Liver (tissue), 9 donors: ENCODE results near the gene GK. TPM values are rescaled to one million over a fixed set of nuclear protein-coding genes. Genes with fewer than 3 reads are reported as not detected.
A peak's percentile ranks its signal among the peaks of the same experiment; 100 is the strongest.
"Not testable (repeated sequence)": the region's sequence is repeated elsewhere in the genome, so short reads cannot be mapped to it uniquely, and the experiment has no call there.

Source experiments
- DNase-seq: peaks from one replicate; pipeline ENCODE4 v3.0.0-alpha.2; 2017; ENCODE audit warnings: low spot score
- H3K27ac ChIP-seq, 2 donors: one replicate each; pipeline ENCODE4 v1.7.0; 2013; ENCODE audit warnings: inconsistent platforms in 2 of 2, low read length in 2 of 2, control low read depth in 1 of 2, low read depth in 1 of 2, mild to moderate bottlenecking in 1 of 2
- H3K27me3 ChIP-seq, 4 donors: one replicate each; pipeline versions ENCODE4 v1.6.1 to v1.7.0; 2013; ENCODE audit warnings: low read length in 3 of 4, inconsistent platforms in 1 of 4, mild to moderate bottlenecking in 1 of 4, moderate library complexity in 1 of 4; ENCODE audit not compliant: control insufficient read depth in 4 of 4, insufficient read depth in 4 of 4
- H3K36me3 ChIP-seq, 4 donors: one replicate each; pipeline versions ENCODE4 v1.6.1 to v1.7.0; 2013; ENCODE audit warnings: low read length in 3 of 4, mild to moderate bottlenecking in 3 of 4, low read depth in 1 of 4, moderate library complexity in 1 of 4; ENCODE audit not compliant: control insufficient read depth in 4 of 4, insufficient read depth in 3 of 4
- H3K4me1 ChIP-seq, 4 donors: one replicate each; pipeline versions ENCODE4 v1.6.1 to v1.7.0; 2013; ENCODE audit warnings: low read length in 3 of 4, mild to moderate bottlenecking in 3 of 4, moderate library complexity in 1 of 4; ENCODE audit not compliant: control insufficient read depth in 4 of 4, insufficient read depth in 4 of 4
- H3K4me3 ChIP-seq, 3 donors: one replicate each; pipeline versions ENCODE4 v1.6.1 to v1.7.0; 2013; ENCODE audit warnings: low read length in 3 of 3, control low read depth in 1 of 3, low read depth in 1 of 3, mild to moderate bottlenecking in 1 of 3
- H3K9ac ChIP-seq, 2 donors: one replicate each; pipeline ENCODE4 v1.7.0; 2013; ENCODE audit warnings: low read length in 2 of 2, mild to moderate bottlenecking in 2 of 2, moderate library complexity in 2 of 2, control low read depth in 1 of 2, low read depth in 1 of 2
- H3K9me3 ChIP-seq, 4 donors: one replicate each; pipeline versions ENCODE4 v1.6.1 to v1.7.0; 2013; ENCODE audit warnings: low read length in 3 of 4; ENCODE audit not compliant: control insufficient read depth in 4 of 4
- EGR1 ChIP-seq, 2 donors: IDR thresholded peaks; 2 replicates each; pipeline ENCODE4 v1.6.1; 2016 to 2018; ENCODE audit warnings: antibody characterized with exemption in 2 of 2, low read depth in 2 of 2
- JUND ChIP-seq, 2 donors: IDR thresholded peaks; 2 replicates each; pipeline ENCODE4 v1.6.1; 2016; ENCODE audit warnings: antibody characterized with exemption in 2 of 2
- RAD21 ChIP-seq, 2 donors: IDR thresholded peaks; 2 replicates each; pipeline ENCODE4 v1.6.1; 2016; ENCODE audit warnings: antibody characterized with exemption in 2 of 2, mild to moderate bottlenecking in 2 of 2
- SP1 ChIP-seq: IDR thresholded peaks from 2 replicates; pipeline ENCODE4 v1.6.1; 2018; ENCODE audit warnings: antibody characterized with exemption, mild to moderate bottlenecking
- YY1 ChIP-seq: IDR thresholded peaks from 2 replicates; pipeline ENCODE4 v1.6.1; 2016; ENCODE audit warnings: antibody characterized with exemption, mild to moderate bottlenecking
- WGBS: extraction: QIAGEN DNeasy Blood & Tissue Kit; methylation state at CpG from one replicate; pipeline ENCODE4 v1.1.7; 2013; 5-methylcytosine and 5-hydroxymethylcytosine counted together
- polyA plus RNA-seq, 2 donors: library from polyadenylated mRNA; stranded (reverse) in 1 of 2; unstranded in 1 of 2; fragments of 200-250 nt in 1 of 2; fragments of >200 nt in 1 of 2; fragmentation: Nextera tagmentation in 1 of 2; extraction: Ambion mirVana in 1 of 2; gene quantifications; one replicate each; pipeline versions ENCODE4 v1.2.1 to v1.2.3, GENCODE V29; 2013 to 2015
- total RNA-seq, 2 donors: library from RNA; depleted of rRNA; stranded (reverse); fragments of >200 nt; gene quantifications; one replicate each; pipeline ENCODE4 v1.2.3, GENCODE V29; 2014
- TF ChIP-seq, protein P1 (sequence below): IDR thresholded peaks from 2 replicates; pipeline ENCODE4 v1.6.1; 2016; ENCODE audit warnings: antibody characterized with exemption
- TF ChIP-seq, protein P2 (sequence below): fragments of 150-350 bp; IDR thresholded peaks from 2 replicates; pipeline ENCODE4 v1.5.1; 2017; ENCODE audit warnings: improper control_type of control experiment, low read depth, low read length; ENCODE audit not compliant: missing input control
- TF ChIP-seq, protein P3 (sequence below): IDR thresholded peaks from 2 replicates; pipeline ENCODE4 v1.6.1; 2016; ENCODE audit warnings: antibody characterized with exemption
- donor health status: healthy.
- donor health status: healthy.
- donor health status: healthy.
- donor health status: healthy.
- donor health status: healthy.

GK gene
- total and polyA plus RNA-seq, 4 donors: 27.9 to 145 (median 44.0) TPM

DNA sequence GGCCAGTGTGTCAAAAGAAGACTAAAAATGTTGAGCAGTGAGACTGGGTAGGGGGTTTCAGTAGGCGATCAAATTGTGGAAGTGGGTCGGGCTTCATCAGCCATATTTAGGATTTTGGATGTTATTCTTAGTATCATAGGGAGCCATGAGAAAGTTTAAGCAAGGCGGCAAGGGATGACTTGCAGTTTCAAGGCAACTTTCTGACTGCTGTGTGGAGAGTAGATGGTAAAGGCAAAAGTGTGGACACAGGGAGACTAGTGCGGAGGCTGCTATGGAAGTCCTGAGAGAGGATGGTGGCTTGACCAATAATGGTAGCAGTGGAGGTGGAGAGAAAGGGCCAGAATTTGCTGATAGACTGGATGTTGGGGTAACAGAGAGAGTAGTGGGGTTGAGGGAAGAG lies 15.4 kb downstream of the GK start:
- Histone ChIP-seq H3K27me3 (no peaks in the 10 kb centered on the region), H3K9ac (no peak overlapping the region), H3K36me3 (peaks cover 3 to 23% (median 4%) of the 10 kb centered on the region in 4 donors), H3K27ac (no peak overlapping the region), H3K9me3 (no peaks in the 10 kb centered on the region), H3K4me1 (no peaks in the 10 kb centered on the region), H3K4me3 (no peak overlapping the region)
- DNase-seq: no peak
- TF ChIP-seq RAD21 (IDR thresholded peaks at IDR 0.05): no peak
- TF ChIP-seq SP1: no peak
- TF ChIP-seq, protein P1, sequence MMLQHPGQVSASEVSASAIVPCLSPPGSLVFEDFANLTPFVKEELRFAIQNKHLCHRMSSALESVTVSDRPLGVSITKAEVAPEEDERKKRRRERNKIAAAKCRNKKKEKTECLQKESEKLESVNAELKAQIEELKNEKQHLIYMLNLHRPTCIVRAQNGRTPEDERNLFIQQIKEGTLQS: no peak
- no peak for TF ChIP-seq JUND (IDR thresholded peaks at IDR 0.05)
- TF ChIP-seq YY1: no peak
- TF ChIP-seq EGR1 (IDR thresholded peaks at IDR 0.05; ENCODE audit: low read depth in 2 of 2): no peak
- 99% methylated on average over 4 of the region's 4 CpGs for WGBS

DNA sequence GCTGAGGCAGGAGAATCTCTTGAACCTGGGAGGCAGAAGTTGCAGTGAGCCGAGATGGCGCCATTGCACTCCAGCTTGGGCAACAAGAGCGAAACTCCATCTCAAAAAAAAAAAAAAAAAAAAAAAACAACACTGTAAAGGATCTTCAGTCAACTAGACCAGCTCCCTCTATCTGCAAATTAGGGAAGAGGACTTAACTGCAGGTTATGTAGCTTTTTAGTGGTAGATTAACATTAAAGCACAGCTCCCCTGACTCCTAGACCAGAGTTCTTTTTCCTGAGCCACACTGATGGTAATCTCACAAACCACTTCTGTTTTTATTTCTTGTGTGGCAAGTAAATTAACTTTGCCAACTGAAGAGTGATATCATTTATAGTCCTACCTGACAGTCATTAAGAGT lies 18.0 kb downstream of the GK start:
- H3K27ac ChIP-seq, H3K9ac ChIP-seq, H3K9me3 ChIP-seq, H3K4me1 ChIP-seq, H3K27me3 ChIP-seq, DNase-seq, H3K4me3 ChIP-seq: not testable (repeated sequence)
- TF ChIP-seq RAD21 (IDR thresholded peaks at IDR 0.05): peak in 1 of 2 donors; percentile 17
- peaks cover 3 to 21% (median 4%) of the 10 kb centered on the region in 4 donors for H3K36me3 ChIP-seq
- 100% methylated on average over 3 of the region's 3 CpGs for WGBS

DNA sequence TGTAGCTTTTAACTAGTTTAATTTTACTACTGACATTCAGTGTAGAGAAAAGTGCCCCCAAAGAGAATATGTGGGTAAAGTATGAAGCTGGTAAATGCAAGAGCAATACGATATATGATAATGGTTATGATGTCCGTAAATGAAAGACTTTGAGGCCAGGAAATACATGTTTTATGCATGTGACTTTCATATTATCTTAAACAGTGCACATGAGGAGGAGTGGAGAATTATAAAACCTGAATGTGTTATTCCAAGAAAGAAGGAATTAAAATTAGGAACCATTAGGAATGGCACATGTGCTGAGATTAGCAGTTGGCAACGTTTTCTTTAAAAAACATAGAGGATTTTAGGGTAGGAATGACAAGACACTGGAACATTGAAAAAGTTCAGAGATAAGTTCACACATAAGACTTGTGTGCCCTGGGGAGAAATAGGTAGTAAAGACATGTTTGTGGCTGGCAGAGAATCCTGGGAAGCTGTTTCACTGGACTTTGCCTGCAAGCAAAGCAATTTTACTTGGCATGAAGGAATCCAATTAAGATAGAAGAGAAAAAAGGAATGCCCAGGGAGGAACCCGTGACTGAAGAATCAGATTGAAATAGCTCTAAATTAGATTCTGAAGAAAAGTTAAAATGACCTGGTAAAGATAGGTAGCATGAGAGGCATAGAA lies 20.0 kb downstream of the GK start:
- no peak for DNase-seq
- no peak overlapping the region for H3K27ac ChIP-seq
- WGBS: 71% methylated on average over 4 of the region's 4 CpGs
- H3K9me3 ChIP-seq: no peaks in the 10 kb centered on the region
- TF ChIP-seq, protein P2, sequence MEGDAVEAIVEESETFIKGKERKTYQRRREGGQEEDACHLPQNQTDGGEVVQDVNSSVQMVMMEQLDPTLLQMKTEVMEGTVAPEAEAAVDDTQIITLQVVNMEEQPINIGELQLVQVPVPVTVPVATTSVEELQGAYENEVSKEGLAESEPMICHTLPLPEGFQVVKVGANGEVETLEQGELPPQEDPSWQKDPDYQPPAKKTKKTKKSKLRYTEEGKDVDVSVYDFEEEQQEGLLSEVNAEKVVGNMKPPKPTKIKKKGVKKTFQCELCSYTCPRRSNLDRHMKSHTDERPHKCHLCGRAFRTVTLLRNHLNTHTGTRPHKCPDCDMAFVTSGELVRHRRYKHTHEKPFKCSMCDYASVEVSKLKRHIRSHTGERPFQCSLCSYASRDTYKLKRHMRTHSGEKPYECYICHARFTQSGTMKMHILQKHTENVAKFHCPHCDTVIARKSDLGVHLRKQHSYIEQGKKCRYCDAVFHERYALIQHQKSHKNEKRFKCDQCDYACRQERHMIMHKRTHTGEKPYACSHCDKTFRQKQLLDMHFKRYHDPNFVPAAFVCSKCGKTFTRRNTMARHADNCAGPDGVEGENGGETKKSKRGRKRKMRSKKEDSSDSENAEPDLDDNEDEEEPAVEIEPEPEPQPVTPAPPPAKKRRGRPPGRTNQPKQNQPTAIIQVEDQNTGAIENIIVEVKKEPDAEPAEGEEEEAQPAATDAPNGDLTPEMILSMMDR: no peak
- TF ChIP-seq, protein P3, sequence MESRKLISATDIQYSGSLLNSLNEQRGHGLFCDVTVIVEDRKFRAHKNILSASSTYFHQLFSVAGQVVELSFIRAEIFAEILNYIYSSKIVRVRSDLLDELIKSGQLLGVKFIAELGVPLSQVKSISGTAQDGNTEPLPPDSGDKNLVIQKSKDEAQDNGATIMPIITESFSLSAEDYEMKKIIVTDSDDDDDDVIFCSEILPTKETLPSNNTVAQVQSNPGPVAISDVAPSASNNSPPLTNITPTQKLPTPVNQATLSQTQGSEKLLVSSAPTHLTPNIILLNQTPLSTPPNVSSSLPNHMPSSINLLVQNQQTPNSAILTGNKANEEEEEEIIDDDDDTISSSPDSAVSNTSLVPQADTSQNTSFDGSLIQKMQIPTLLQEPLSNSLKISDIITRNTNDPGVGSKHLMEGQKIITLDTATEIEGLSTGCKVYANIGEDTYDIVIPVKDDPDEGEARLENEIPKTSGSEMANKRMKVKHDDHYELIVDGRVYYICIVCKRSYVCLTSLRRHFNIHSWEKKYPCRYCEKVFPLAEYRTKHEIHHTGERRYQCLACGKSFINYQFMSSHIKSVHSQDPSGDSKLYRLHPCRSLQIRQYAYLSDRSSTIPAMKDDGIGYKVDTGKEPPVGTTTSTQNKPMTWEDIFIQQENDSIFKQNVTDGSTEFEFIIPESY: no peak
- no peak for TF ChIP-seq JUND (IDR thresholded peaks at IDR 0.05)
- H3K27me3 ChIP-seq: no peaks in the 10 kb centered on the region
- H3K4me3 ChIP-seq: no peak overlapping the region
- H3K9ac ChIP-seq: no peak overlapping the region
- peaks cover 3 to 19% (median 6%) of the 10 kb centered on the region in 4 donors for H3K36me3 ChIP-seq
- no peaks in the 10 kb centered on the region for H3K4me1 ChIP-seq
